Right cardiac atrium (tissue), 5 donors: ENCODE measurements around the gene MIS18BP1. TPM values are rescaled to one million over a fixed set of nuclear protein-coding genes. Genes with fewer than 3 reads are reported as not detected.
"Not testable (repeated sequence)": the region's sequence is repeated elsewhere in the genome, so short reads cannot be mapped to it uniquely, and the experiment has no call there.

Experiments used
- ATAC-seq, 2 donors: fragments of 200-7000 bp; cut with Tn5 transposase; one replicate each; pipeline versions ENCODE4 v1.8.0 to v1.9.1; 2020; ENCODE audit warnings: moderate library complexity in 2 of 2, mild to moderate bottlenecking in 1 of 2
- DNase-seq, 3 donors: peaks; one replicate each; pipeline ENCODE4 v3.0.0-alpha.2; 2020
- H3K27ac ChIP-seq: one replicate; pipeline ENCODE4 v1.5.1; 2013; ENCODE audit warnings: mild to moderate bottlenecking, low read length, control low read depth, moderate library complexity
- H3K27me3 ChIP-seq: one replicate; pipeline ENCODE4 v1.6.1; 2013; ENCODE audit not compliant: control insufficient read depth, insufficient read depth
- H3K4me1 ChIP-seq: one replicate; pipeline ENCODE4 v1.6.1; 2013; ENCODE audit warnings: low read length; ENCODE audit not compliant: control insufficient read depth, insufficient read depth
- H3K4me3 ChIP-seq: one replicate; pipeline ENCODE4 v1.5.1; 2013; ENCODE audit warnings: low read length, control low read depth
- H3K9me3 ChIP-seq: one replicate; pipeline ENCODE4 v1.6.1; 2013; ENCODE audit warnings: low read length; ENCODE audit not compliant: control insufficient read depth
- WGBS: extraction: QIAGEN DNeasy Blood & Tissue Kit; methylation state at CpG from one replicate; pipeline ENCODE4 v1.1.7; 2013; 5-methylcytosine and 5-hydroxymethylcytosine counted together
- intact Hi-C, 4 donors: fragments of 100-400 bp; cut with DNase I; formaldehyde crosslinking; loops; one replicate each; pipeline versions ENCODE4 v1.11.0 to v1.14.0; 2022 to 2023
- polyA plus RNA-seq: library from polyadenylated mRNA; stranded (reverse); fragments of 200-250 nt; gene quantifications from one replicate; pipeline ENCODE4 v1.2.3, GENCODE V29; 2013
- total RNA-seq, 4 donors: library from RNA; stranded (reverse); fragmentation: NEBNext Ultra II Directional; extraction: Animal tissue kit (Norgen Biotek cat#: 25700); gene quantifications; one replicate each; pipeline ENCODE4 v1.2.1, GENCODE V29; 2021
- donor health status: healthy with polysubstance abuse.
- donor health status: DM: no; HTN: yes; CAD: no.
- donor health status: DM: no; HTN: no; CAD: no.
- donor health status: DM: no; HTN: yes; CAD: no; lungs with severe emphysema.
- donor health status: DM: yes; HTN: yes; CAD: no.

MIS18BP1 gene
- total and polyA plus RNA-seq, 5 donors, result 3.5 to 9.3 (median 7.8) TPM

- H3K27me3 ChIP-seq, result no peaks in the 10 kb centered on the region
- intact Hi-C loops, result no loop called here
- no peak for ATAC-seq
- DNase-seq, result no peak
- H3K4me3 ChIP-seq, result no peak overlapping the region
- 87% methylated on average over 1 of the region's 1 CpG for WGBS
- H3K27ac ChIP-seq, result no peak overlapping the region
- no peaks in the 10 kb centered on the region for H3K4me1 ChIP-seq
- H3K9me3 ChIP-seq, result no peaks in the 10 kb centered on the region
Observed at GRCh38 chr14:45246691-45247090, 6.3 kb downstream of the MIS18BP1 start.

- no peaks in the 10 kb centered on the region for H3K4me1 ChIP-seq
- no peaks in the 10 kb centered on the region for H3K27me3 ChIP-seq
- no peak overlapping the region for H3K4me3 ChIP-seq
- DNase-seq, result no peak
- H3K27ac ChIP-seq, result no peak overlapping the region
- ATAC-seq, result no peak
- no peaks in the 10 kb centered on the region for H3K9me3 ChIP-seq
- intact Hi-C loops, result no loop called here
- WGBS, result 83% methylated on average over 3 of the region's 3 CpGs
Observed at GRCh38 chr14:45246151-45246550, 6.9 kb downstream of the MIS18BP1 start.

- H3K4me1 ChIP-seq, result no peaks in the 10 kb centered on the region
- no peaks in the 10 kb centered on the region for H3K27me3 ChIP-seq
- DNase-seq, result no peak
- H3K27ac ChIP-seq, result no peak overlapping the region
- peak overlapping the region; percentile 38 for H3K4me3 ChIP-seq
- no peak for ATAC-seq
- intact Hi-C loops, result no loop called here
- H3K9me3 ChIP-seq, result no peaks in the 10 kb centered on the region
- 59% methylated on average over 3 of the region's 3 CpGs for WGBS
Observed at GRCh38 chr14:45242706-45243105, 10.3 kb downstream of the MIS18BP1 start.

GRCh38 chr14:45238988-45239387 lies 14.0 kb downstream of the MIS18BP1 start:
- 91% methylated on average over 2 of the region's 2 CpGs for WGBS

GRCh38 chr14:45227566-45227965 lies 25.4 kb downstream of the MIS18BP1 start:
- Histone ChIP-seq H3K4me1 (no peaks in the 10 kb centered on the region), H3K4me3 (no peak overlapping the region), H3K27ac (no peak overlapping the region), H3K9me3 (no peaks in the 10 kb centered on the region), H3K27me3 (no peaks in the 10 kb centered on the region)
- DNase-seq (no peak), ATAC-seq (no peak)
- intact Hi-C loops, result no loop called here
- 97% methylated on average over 4 of the region's 4 CpGs for WGBS

More at GRCh38 chr14:45238988-45239387, 14.0 kb downstream of the MIS18BP1 start:
- DNase-seq, result no peak
- Histone ChIP-seq H3K4me3 (no peak overlapping the region), H3K4me1 (no peaks in the 10 kb centered on the region), H3K9me3 (no peaks in the 10 kb centered on the region), H3K27me3 (no peaks in the 10 kb centered on the region), H3K27ac (no peak overlapping the region)
- intact Hi-C loops, result no loop called here
- no peak for ATAC-seq

- DNase-seq, result no peak
- no peak overlapping the region for H3K27ac ChIP-seq
- no peak for ATAC-seq
- no peaks in the 10 kb centered on the region for H3K27me3 ChIP-seq
- WGBS, result 94% methylated on average over 3 of the region's 3 CpGs
- intact Hi-C loops, result no loop called here
- H3K4me1 ChIP-seq, result no peaks in the 10 kb centered on the region
- no peak overlapping the region for H3K4me3 ChIP-seq
- no peaks in the 10 kb centered on the region for H3K9me3 ChIP-seq
Observed at GRCh38 chr14:45222485-45223262, 30.3 kb downstream of the MIS18BP1 start.

GRCh38 chr14:45214341-45214740 lies 38.7 kb downstream of the MIS18BP1 start:
- H3K27me3 ChIP-seq, H3K4me3 ChIP-seq, ATAC-seq, H3K9me3 ChIP-seq, DNase-seq, H3K27ac ChIP-seq, H3K4me1 ChIP-seq, intact Hi-C loops: not testable (repeated sequence)
- WGBS, result 96% methylated on average over 6 of the region's 6 CpGs

- intact Hi-C loops, H3K4me3 ChIP-seq, DNase-seq, H3K27me3 ChIP-seq, H3K27ac ChIP-seq, ATAC-seq, H3K9me3 ChIP-seq, H3K4me1 ChIP-seq: not testable (repeated sequence)
- 58% methylated on average over 1 of the region's 1 CpG for WGBS
Observed at GRCh38 chr14:45213716-45214115, 39.3 kb downstream of the MIS18BP1 start.

- WGBS, result 70% methylated on average over 3 of the region's 3 CpGs
- no peak for DNase-seq
- ATAC-seq, result no peak
Observed at GRCh38 chr14:45212231-45212630, 40.8 kb downstream of the MIS18BP1 start.

GRCh38 chr14:45211295-45211694 lies 41.7 kb downstream of the MIS18BP1 start:
- no peaks in the 10 kb centered on the region for H3K9me3 ChIP-seq
- 94% methylated on average over 1 of the region's 1 CpG for WGBS
- no peaks in the 10 kb centered on the region for H3K27me3 ChIP-seq
- no peak for DNase-seq
- no peak overlapping the region for H3K4me3 ChIP-seq
- no peak overlapping the region for H3K27ac ChIP-seq
- ATAC-seq, result no peak
- intact Hi-C loops, result no loop called here
- no peaks in the 10 kb centered on the region for H3K4me1 ChIP-seq

More at GRCh38 chr14:45212231-45212630, 40.8 kb downstream of the MIS18BP1 start:
- no peak overlapping the region for H3K27ac ChIP-seq
- intact Hi-C loops, result no loop called here
- no peak overlapping the region for H3K4me3 ChIP-seq
- H3K9me3 ChIP-seq, result no peaks in the 10 kb centered on the region
- no peaks in the 10 kb centered on the region for H3K27me3 ChIP-seq
- no peaks in the 10 kb centered on the region for H3K4me1 ChIP-seq

GRCh38 chr14:45210159-45210558 lies 42.8 kb downstream of the MIS18BP1 start:
- no peak for ATAC-seq
- H3K4me3 ChIP-seq, result no peak overlapping the region
- no peak overlapping the region for H3K27ac ChIP-seq
- 98% methylated on average over 1 of the region's 1 CpG for WGBS
- no peaks in the 10 kb centered on the region for H3K4me1 ChIP-seq
- DNase-seq, result no peak
- no peaks in the 10 kb centered on the region for H3K27me3 ChIP-seq
- intact Hi-C loops, result no loop called here
- H3K9me3 ChIP-seq, result no peaks in the 10 kb centered on the region

GRCh38 chr14:45204241-45204640 lies 48.8 kb downstream of the MIS18BP1 start:
- H3K4me1 ChIP-seq, result no peaks in the 10 kb centered on the region

More at GRCh38 chr14:45204241-45204640, 48.8 kb downstream of the MIS18BP1 start:
- H3K4me3 ChIP-seq, result no peak overlapping the region
- H3K27ac ChIP-seq, result no peak overlapping the region
- no peak for DNase-seq
- H3K9me3 ChIP-seq, result no peaks in the 10 kb centered on the region
- H3K27me3 ChIP-seq, result no peaks in the 10 kb centered on the region
- intact Hi-C loops, result no loop called here
- no peak for ATAC-seq
